NCI-H460 (cell line): ENCODE measurements around the gene TSPAN15. TPM values are rescaled to one million over a fixed set of nuclear protein-coding genes. Genes with fewer than 3 reads are reported as not detected.
"Not testable (repeated sequence)": the region's sequence is repeated elsewhere in the genome, so short reads cannot be mapped to it uniquely, and the experiment has no call there.

ENCODE experiments used
- DNase-seq: peaks from one replicate; pipeline ENCODE4 v3.0.0-alpha.2; 2016; ENCODE audit warnings: low read depth; ENCODE audit errors: extremely low read depth
- total RNA-seq: library from RNA; depleted of rRNA; stranded (reverse); fragments of >200 nt; shearing (Covaris generic); gene quantifications from 2 replicates; pipeline ENCODE4 v1.2.3, GENCODE V29; 2014; rRNA removed

Gene TSPAN15
- total RNA-seq, 1 experiment from 2014 or later: 11.5 TPM

DNA sequence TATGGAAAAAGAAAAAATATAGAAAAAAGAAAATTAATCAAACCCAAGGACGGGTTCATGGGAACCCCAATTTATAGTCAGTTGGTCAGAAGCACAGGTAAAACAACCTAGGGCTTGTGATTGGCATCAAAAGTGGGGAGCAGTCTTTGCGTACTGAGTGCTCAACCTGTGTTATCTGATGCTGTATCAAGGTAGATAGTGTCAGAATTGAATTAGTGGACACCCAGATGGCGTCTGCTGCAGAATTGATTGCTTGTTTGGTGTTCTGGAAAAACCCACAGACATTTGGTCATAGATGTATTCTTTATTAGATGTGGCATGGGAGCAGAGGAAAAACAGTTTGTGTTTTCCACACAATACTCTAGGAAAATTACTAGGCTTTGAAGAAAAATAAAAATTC is 82.4 kb downstream of the TSPAN15 start:
- no peak for DNase-seq

DNA sequence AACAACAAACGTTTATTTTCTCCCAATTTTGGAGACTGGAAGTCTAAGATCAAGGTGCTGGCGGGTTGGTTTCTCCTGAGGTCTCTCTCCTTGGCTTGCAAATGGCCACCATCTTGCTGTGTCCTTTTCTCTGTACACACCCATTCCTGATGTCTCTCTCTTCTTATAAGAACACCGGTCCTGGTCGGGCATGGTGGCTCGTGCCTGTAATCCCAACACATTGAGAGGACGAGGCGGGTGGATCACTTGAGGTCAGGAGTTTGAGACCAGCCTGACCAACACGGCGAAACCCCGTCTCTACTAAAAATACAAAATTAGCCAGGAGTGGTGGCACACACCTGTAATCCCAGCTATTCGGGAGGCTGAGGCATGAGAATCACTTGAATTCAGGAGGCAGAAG is 85.3 kb downstream of the TSPAN15 start:
- not testable (repeated sequence) for DNase-seq

DNA sequence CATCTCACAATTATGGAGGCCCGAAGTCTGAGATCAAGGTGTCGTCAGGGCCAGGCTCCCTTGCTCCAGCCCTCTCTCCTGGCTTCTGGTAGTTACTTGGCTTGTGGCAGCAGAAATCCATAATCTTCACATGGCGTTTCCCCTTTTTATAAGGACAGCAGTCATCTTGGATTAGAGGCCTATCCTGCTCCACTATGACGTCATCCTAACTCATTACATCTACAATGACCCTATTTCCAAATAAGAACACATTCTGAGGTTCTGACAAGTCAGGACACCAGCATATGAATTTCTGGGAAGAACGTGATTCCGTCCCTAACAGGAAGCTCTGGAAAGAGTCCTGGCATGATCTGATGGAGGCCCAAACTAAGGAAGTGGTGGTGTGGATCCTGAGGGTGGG is 86.2 kb downstream of the TSPAN15 start:
- no peak for DNase-seq

DNA sequence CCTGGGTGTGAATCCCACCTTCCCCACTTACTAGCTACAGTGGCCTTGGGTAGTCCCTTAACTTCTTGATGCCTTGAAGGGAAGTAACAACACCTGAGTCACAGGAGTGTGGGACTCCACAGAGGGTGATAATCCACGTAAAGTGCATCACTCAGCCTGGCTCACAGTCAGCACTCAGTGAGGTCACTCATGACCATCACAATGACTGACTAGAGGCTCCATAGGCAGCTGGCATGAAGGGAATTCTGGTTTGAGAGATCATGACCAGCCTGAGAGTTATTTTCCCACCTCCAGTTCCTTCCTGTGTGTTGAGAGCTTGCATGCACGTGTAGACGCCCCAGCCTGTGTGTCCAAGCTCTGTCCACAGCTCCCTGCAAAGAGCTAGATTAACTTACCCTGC is 87.2 kb downstream of the TSPAN15 start:
- no peak for DNase-seq

DNA sequence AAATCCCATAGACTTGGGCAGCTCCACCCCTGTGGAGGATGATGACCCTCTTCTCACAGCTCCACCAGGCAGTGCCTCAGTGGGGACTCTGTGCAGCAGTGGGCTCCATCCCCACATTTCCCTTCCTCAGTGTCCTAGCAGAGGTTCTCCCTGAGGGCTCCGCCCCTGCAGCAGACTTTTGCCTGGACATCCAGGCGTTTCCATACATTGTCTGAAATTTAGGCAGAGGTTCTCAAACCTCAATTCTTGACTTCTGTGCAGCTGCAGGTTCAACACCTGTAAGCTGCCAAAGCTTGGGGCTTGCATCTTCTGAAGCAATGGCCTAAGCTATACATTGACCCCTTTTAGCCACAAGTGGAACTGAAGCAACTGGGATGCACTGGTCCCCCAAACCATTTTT is 90.2 kb downstream of the TSPAN15 start:
- no peak for DNase-seq

DNA sequence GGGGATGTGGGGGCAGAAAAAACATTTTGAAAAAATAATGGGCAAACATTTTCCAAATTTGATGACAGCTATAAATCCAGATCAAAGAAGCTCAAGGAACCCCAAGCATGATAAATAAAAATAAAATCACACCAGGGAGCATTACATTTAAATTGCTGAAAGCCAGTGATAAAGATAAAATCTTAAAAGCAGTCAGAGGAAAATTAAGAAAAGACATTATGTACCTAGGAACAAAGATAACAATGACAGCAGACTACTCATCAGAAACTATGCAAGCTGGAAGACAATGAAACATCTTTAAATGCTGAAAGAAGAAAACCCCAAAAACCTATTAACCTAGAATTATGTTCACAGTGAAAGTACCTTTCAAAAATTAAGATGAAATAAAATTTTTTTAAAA is 98.7 kb downstream of the TSPAN15 start:
- DNase-seq: no peak

DNA sequence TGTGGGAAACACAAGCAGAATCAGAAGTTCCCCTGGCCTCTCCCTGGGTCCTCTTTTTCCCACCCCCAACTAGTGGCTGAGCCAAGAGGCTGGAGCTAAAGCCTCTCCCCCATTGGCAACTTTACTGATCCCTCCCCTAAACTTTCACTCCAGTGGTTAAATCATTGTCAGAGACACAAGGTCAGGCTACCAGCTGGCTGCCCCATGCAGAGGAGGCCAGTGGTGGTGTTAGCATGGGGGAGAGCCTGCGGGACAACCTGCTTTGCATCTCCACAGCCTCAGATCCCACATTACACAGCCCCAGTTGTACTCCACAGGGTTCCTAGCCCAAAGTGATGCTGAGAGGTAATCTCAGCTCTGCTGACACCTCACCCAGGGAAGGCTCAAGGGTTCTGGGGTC is 101.0 kb downstream of the TSPAN15 start:
- no peak for DNase-seq

DNA sequence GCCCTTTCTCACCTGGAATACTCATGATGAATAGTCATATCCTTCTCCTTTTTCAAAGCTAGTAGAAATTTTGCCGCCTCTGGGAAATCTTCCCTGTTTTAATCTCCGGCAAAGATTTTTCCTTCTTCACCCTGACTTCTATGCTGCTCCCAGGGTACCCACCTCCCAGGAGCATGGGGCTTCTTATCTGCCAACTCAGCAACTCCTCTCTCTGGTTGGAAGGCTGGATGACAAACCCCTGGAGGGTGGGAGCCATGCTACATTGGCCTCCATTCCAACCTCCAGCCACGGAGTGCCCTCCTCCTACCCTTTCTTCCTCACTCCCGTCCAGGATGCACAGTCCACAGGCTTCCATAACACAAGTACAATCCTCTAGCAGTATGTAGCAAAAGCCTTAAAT is 102.1 kb downstream of the TSPAN15 start:
- DNase-seq: no peak

DNA sequence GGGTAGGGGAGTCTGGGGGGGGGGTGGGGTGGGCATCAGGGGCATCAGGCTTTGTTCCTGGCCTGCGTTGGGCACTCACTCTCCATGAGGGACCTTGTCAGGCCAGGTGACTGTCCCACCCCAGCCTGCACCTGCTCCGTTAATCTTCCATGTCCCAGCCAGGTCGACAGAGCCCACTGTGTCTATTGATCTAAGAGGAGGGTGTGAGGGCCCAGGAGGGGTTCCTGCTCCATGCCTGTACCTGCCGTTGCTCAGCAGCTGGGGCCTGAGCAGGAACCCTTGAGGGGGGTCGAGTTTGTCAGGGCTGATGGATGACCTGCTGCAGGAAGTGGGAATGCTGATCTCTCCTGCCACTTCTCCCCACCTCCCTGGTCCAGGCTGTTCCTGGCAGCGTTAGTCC is 103.3 kb downstream of the TSPAN15 start:
- no peak for DNase-seq

Other genes starting within 250 kb of the TSPAN15 start
- gene HKDC1, start 231.1 kb upstream of the TSPAN15 start, total RNA-seq: 5.6 and 7.6 TPM in 2 replicates
- gene HK1, start 173.0 kb upstream of the TSPAN15 start, total RNA-seq: 34.2 and 41.4 TPM in 2 replicates
- gene TACR2, start 34.5 kb upstream of the TSPAN15 start, total RNA-seq: not detected in 2 replicates
- not detected in 2 replicates for gene NEUROG3, start 122.0 kb downstream of the TSPAN15 start, total RNA-seq
- gene FAM241B, start 178.8 kb downstream of the TSPAN15 start, total RNA-seq: 2.3 and 4.9 TPM in 2 replicates